Measurements from ENCODE around the gene PARD3B. TPM values are rescaled to one million over a fixed set of nuclear protein-coding genes. Genes with fewer than 3 reads are reported as not detected.

PARD3B gene
- total RNA-seq, 2 donors from 2014 or later: 14.7 to 25.0 TPM

DNA sequence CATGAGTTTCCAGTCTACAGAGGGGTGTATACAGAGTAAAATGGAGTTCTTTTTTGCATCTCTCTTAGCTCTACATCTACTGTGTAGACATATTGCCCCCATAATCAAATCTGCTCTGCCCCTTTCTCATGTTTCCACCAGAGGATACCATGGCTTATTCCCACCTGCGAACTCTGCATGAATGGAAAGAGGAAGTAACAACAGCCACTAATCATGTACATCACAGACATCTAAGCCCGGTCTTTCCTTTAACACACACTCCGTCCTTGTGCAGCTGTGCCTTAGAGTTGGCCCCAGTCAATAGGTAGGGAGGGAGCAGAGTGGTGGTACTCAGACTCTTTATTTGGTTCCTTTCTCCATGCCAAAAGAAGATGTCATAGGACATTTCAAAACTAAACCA, 989.7 kb downstream of the PARD3B start:
- TF ChIP-seq, protein P1, sequence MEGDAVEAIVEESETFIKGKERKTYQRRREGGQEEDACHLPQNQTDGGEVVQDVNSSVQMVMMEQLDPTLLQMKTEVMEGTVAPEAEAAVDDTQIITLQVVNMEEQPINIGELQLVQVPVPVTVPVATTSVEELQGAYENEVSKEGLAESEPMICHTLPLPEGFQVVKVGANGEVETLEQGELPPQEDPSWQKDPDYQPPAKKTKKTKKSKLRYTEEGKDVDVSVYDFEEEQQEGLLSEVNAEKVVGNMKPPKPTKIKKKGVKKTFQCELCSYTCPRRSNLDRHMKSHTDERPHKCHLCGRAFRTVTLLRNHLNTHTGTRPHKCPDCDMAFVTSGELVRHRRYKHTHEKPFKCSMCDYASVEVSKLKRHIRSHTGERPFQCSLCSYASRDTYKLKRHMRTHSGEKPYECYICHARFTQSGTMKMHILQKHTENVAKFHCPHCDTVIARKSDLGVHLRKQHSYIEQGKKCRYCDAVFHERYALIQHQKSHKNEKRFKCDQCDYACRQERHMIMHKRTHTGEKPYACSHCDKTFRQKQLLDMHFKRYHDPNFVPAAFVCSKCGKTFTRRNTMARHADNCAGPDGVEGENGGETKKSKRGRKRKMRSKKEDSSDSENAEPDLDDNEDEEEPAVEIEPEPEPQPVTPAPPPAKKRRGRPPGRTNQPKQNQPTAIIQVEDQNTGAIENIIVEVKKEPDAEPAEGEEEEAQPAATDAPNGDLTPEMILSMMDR (IDR thresholded peaks at IDR 0.05): no peak
- no peak for TF ChIP-seq POLR2AphosphoS5 (IDR thresholded peaks at IDR 0.05)
- no peak for TF ChIP-seq POLR2A (IDR thresholded peaks at IDR 0.05)
- H3K36me3 ChIP-seq: no peaks in the 10 kb centered on the region
- no peak overlapping the region for H3K4me3 ChIP-seq
- H3K27me3 ChIP-seq (replicated peaks; ENCODE audit: insufficient read depth): no peaks in the 10 kb centered on the region
- no peaks in the 10 kb centered on the region for H3K4me1 ChIP-seq (replicated peaks)
- H3K9me3 ChIP-seq: no peaks in the 10 kb centered on the region
- no peak overlapping the region for H3K27ac ChIP-seq
- DNase-seq (ENCODE audit: low spot score): no peak
- intact Hi-C loops (cut with DNase I): no loop called here
- 80% methylated on average over 3 of the region's 3 CpGs for WGBS

DNA sequence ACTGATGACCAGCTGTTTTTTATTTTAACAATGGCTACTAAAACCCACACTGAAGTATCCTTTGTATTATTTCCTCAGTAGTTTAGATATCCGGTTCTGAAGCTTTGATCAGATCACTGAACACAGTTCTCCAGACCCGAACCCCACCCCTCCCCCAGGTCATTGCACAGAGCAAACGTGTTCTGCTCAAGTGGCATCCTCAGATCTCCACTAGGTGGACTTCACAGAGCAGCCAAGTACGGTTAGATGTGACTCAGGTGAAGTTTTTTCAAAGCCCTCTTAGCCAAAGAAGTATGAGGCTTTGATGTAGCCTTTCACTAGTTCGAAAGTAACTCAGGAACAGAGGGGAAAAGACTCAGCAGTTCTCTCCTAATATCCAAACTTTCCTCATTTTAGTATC, 994.3 kb downstream of the PARD3B start:
- no peak overlapping the region for H3K27ac ChIP-seq
- no peaks in the 10 kb centered on the region for H3K36me3 ChIP-seq
- H3K27me3 ChIP-seq (replicated peaks; ENCODE audit: insufficient read depth): no peaks in the 10 kb centered on the region
- no peak for DNase-seq (ENCODE audit: low spot score)
- no peaks in the 10 kb centered on the region for H3K9me3 ChIP-seq
- 66% methylated on average over 5 of the region's 5 CpGs for WGBS
- intact Hi-C loops (cut with DNase I): no loop called here
- H3K4me1 ChIP-seq (replicated peaks): no peaks in the 10 kb centered on the region
- no peak for TF ChIP-seq POLR2A (IDR thresholded peaks at IDR 0.05)
- TF ChIP-seq, protein P1 (IDR thresholded peaks at IDR 0.05): no peak
- TF ChIP-seq POLR2AphosphoS5 (IDR thresholded peaks at IDR 0.05): no peak
- H3K4me3 ChIP-seq: no peak overlapping the region

DNA sequence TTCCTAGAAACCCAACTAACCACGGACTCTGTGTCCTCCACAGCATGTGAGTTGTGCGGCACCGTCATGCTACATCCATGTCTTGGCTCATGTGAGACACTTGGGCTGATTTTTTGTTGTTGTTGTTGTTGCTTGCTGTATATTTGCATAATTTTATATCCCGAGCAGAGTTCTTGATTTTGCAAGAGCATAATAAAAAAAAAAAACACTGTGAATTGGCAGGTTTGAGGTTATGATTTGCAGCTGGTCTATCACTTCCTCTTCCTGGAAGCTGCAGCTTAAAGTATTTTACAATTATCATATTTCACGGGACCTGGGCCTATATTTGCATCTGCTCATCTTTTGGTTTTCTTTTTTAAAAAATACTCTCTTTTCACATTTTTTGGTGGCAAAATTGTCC, 994.8 kb downstream of the PARD3B start:
- H3K4me3 ChIP-seq: no peak overlapping the region
- no peak for DNase-seq (ENCODE audit: low spot score)
- H3K4me1 ChIP-seq (replicated peaks): no peaks in the 10 kb centered on the region
- intact Hi-C loops (cut with DNase I): no loop called here
- TF ChIP-seq, protein P1 (IDR thresholded peaks at IDR 0.05): no peak
- TF ChIP-seq POLR2AphosphoS5 (IDR thresholded peaks at IDR 0.05) (no peak), POLR2A (IDR thresholded peaks at IDR 0.05) (no peak)
- no peaks in the 10 kb centered on the region for H3K9me3 ChIP-seq
- H3K27ac ChIP-seq: no peak overlapping the region
- WGBS: 77% methylated on average over 5 of the region's 5 CpGs
- H3K36me3 ChIP-seq: no peaks in the 10 kb centered on the region
- no peaks in the 10 kb centered on the region for H3K27me3 ChIP-seq (replicated peaks; ENCODE audit: insufficient read depth)

DNA sequence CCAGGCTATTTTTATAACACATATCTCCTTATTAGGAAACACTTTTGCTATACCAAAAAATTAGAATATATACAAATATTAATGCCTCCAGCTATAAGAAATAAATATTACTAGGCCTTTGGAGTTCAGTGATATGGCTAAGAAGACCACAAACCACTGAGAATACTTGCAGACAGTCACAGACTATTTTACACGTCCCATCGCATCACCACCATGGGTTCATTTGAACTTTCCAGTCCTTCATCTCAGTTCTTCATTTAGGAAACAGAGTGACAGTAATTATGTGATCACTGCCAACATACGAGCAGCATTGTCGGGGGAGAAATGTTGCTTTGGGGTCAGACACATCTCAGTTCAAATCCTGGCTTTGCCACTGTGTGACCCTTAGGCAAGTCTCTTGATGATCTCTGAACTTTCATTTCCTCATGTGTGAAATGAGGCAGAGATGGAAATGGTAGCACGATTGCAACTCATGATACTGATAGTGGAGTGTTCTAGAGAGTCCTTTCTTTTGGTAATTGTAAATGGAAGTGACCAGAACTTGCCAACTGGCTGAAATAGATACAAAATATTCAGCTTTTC, 998.1 kb downstream of the PARD3B start:
- no peak overlapping the region for H3K4me3 ChIP-seq
- WGBS: 91% methylated on average over 5 of the region's 5 CpGs
- H3K9me3 ChIP-seq: no peaks in the 10 kb centered on the region
- H3K4me1 ChIP-seq (replicated peaks): no peaks in the 10 kb centered on the region
- no peaks in the 10 kb centered on the region for H3K27me3 ChIP-seq (replicated peaks; ENCODE audit: insufficient read depth)
- no peaks in the 10 kb centered on the region for H3K36me3 ChIP-seq
- DNase-seq (ENCODE audit: low spot score): no peak
- intact Hi-C loops (cut with DNase I): no loop called here
- TF ChIP-seq POLR2A (IDR thresholded peaks at IDR 0.05): no peak
- TF ChIP-seq, protein P1 (IDR thresholded peaks at IDR 0.05): no peak
- H3K27ac ChIP-seq: no peak overlapping the region

DNA sequence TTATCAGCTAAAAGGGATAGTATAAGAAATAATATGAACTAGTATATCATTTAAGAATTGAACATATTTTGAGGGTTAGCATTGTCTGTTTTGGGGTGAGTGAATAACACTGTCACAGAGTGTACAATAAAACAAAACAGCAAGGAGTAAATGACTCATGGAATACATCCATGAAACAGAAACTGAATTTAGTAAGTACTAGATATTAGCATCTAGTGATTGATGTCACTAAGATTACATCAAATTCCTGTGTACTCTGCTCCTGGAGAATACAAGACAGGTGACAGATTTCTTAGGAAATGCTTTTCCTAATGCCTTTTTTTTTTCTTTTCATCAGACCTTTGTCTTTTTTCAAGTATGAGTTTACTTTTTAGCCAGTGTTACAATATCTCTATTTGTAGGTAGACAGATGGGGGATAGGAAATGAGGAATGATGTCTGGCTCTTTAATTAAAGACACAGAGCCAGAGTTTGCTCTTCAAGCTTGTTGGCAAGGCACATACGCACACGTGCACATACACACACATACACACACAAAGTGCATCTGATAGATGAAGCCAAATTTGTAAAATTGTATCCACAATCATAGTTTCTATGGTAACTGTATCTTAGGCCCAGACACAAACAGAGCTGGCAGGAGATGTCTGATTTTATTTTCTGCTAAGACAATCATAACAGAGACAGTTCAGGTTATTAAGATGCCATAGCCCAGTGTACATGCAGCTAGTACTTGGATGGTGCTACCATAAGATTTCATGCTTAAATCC, 998.8 kb downstream of the PARD3B start:
- Histone ChIP-seq H3K4me3 (no peak overlapping the region), H3K27me3 (replicated peaks; ENCODE audit: insufficient read depth) (no peaks in the 10 kb centered on the region), H3K36me3 (no peaks in the 10 kb centered on the region), H3K27ac (no peak overlapping the region), H3K9me3 (no peaks in the 10 kb centered on the region), H3K4me1 (replicated peaks) (no peaks in the 10 kb centered on the region)
- no peak for DNase-seq (ENCODE audit: low spot score)
- intact Hi-C loops (cut with DNase I): no loop called here
- TF ChIP-seq, protein P1 (IDR thresholded peaks at IDR 0.05): no peak
- no peak for TF ChIP-seq POLR2AphosphoS5 (IDR thresholded peaks at IDR 0.05)
- no peak for TF ChIP-seq POLR2A (IDR thresholded peaks at IDR 0.05)
- WGBS: 44% methylated on average over 2 of the region's 2 CpGs

Data from prostate gland (tissue), 2 donors.